Naive B cell (primary cell): ENCODE results near the gene SCYGR4. TPM values are rescaled to one million over a fixed set of nuclear protein-coding genes. Genes with fewer than 3 reads are reported as not detected.

Experiments
- ATAC-seq, 2 donors: fragments of 150-1000 bp; cut with Tn5 transposase; 2 replicates each; pipeline ENCODE4 v1.10.0; 2021; ENCODE audit warnings: low read depth in 2 of 2, mild to moderate bottlenecking in 2 of 2, moderate library complexity in 2 of 2
- DNase-seq: peaks from one replicate; pipeline ENCODE4 v3.0.0; 2022
- H3K27ac Mint-ChIP-seq, 6 donors: one replicate each; pipeline ENCODE4 v1.8.0; 2020 to 2022; ENCODE audit warnings: mild to moderate bottlenecking in 6 of 6, mixed read lengths in 6 of 6, moderate library complexity in 5 of 6, inconsistent platforms in 2 of 6
- H3K27me3 Mint-ChIP-seq, 3 donors: one replicate each; pipeline ENCODE4 v1.8.0; 2021 to 2022; ENCODE audit warnings: mixed read lengths in 3 of 3, mild to moderate bottlenecking in 1 of 3
- H3K36me3 Mint-ChIP-seq, 2 donors: one replicate each; pipeline ENCODE4 v1.8.0; 2020 to 2022; ENCODE audit warnings: mixed read lengths in 2 of 2, inconsistent platforms in 1 of 2, mild to moderate bottlenecking in 1 of 2
- H3K4me1 Mint-ChIP-seq, 3 donors: one replicate each; pipeline ENCODE4 v1.8.0; 2020 to 2022; ENCODE audit warnings: mixed read lengths in 3 of 3, inconsistent platforms in 1 of 3, mild to moderate bottlenecking in 1 of 3, moderate library complexity in 1 of 3
- H3K4me3 Mint-ChIP-seq, 8 donors: one replicate each; pipeline ENCODE4 v1.8.0; 2020 to 2022; ENCODE audit warnings: mild to moderate bottlenecking in 8 of 8, mixed read lengths in 8 of 8, moderate library complexity in 8 of 8, inconsistent platforms in 2 of 8
- H3K9me3 Mint-ChIP-seq, 7 donors: one replicate each; pipeline ENCODE4 v1.8.0; 2020 to 2022; ENCODE audit warnings: mixed read lengths in 7 of 7, mild to moderate bottlenecking in 5 of 7, inconsistent platforms in 2 of 7, moderate library complexity in 1 of 7
- polyA plus RNA-seq, 6 donors: library from polyadenylated mRNA; unstranded; fragments of 300-500 nt; fragmentation: Illumina TruSeq; gene quantifications; one replicate each; pipeline ENCODE4 v1.2.3, GENCODE V29; 2021; ENCODE audit warnings: low read depth in 6 of 6

Gene SCYGR4
- polyA plus RNA-seq, 6 donors from 2014 or later, result not detected

DNA sequence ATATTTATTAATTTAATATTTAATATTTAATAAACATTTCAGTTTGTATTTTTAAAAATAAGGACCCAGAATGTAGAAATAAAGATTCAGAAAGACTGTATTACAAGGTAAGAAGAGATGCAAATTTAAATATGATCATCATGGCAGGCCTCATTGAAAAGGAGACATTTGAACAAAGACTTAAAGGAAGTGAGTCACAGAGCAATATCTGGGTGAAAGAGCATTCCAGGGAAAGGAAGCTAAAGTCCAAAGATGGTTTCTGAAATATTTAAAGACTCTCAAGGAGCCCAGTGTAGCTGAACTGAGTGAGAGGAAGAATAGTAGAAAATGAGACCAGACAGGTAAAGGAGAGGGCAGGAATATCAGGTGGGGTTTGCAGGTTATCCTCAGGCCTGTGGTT is 5.9 kb downstream of the SCYGR4 start:
- DNase-seq (no peak), ATAC-seq (no peak)
- Mint-ChIP-seq H3K9me3 (peaks cover 0 to 11% (median 2%) of the 10 kb centered on the region in 7 donors), H3K4me1 (no peaks in the 10 kb centered on the region), H3K27ac (no peak overlapping the region), H3K27me3 (peaks cover 9 to 15% (median 14%) of the 10 kb centered on the region in 3 donors), H3K36me3 (no peaks in the 10 kb centered on the region), H3K4me3 (no peak overlapping the region)

DNA sequence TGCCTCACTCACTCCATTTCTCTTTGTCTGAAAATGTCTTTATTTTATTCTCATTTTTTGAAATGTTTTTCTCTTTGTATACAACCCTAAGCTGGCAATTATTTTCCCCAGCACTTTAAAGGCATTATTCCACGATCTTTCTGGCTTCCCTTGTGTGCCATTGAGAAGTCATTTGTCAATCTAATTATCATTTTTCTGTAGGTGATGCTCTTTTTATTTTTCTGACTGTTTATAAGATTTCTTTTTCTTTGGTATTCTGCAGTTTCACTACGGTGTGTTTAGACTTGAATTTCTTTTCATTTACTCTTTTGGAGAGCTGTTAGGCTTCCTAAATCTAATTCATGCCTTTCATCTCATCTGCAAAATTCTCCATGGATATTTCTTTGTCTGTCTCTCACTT is 8.1 kb downstream of the SCYGR4 start:
- no peak for ATAC-seq
- no peak for DNase-seq
- Mint-ChIP-seq H3K36me3 (no peaks in the 10 kb centered on the region), H3K9me3 (peaks cover 0 to 11% (median 4%) of the 10 kb centered on the region in 7 donors), H3K4me1 (no peaks in the 10 kb centered on the region), H3K27me3 (peaks cover 13 to 23% (median 15%) of the 10 kb centered on the region in 3 donors), H3K4me3 (no peak overlapping the region), H3K27ac (no peak overlapping the region)

DNA sequence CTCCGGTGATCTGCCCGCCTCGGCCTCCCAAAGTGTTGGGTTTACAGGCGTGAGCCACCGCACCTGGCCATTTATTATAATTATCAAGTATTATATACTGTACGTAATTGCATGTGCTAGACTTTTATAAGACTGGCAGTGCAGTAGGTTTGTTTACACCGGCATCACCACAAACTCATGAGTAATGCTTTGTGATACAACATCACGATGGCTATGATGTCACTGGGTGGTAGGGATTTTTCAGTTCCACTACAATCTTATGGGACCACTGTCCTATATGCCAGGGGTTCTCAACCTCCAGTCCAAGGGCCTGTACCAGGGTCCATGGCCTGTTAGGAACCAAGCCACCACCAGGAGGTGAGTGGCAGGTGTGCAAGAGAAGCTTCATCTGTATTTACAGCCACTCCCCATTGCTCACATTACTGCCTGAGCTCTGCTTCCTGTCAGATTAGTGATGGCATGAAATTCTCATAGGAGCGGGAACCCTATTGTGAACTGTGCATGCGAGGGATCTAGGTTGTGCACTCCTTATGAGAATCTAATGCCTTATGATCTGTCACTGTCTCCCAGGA is 9.4 kb downstream of the SCYGR4 start:
- H3K36me3 Mint-ChIP-seq, result no peaks in the 10 kb centered on the region
- H3K27me3 Mint-ChIP-seq, result peaks cover 10 to 20% (median 13%) of the 10 kb centered on the region in 3 donors
- DNase-seq (no peak), ATAC-seq (no peak)
- H3K4me3 Mint-ChIP-seq, result no peak overlapping the region
- H3K9me3 Mint-ChIP-seq, result peaks cover 0 to 11% (median 2%) of the 10 kb centered on the region in 7 donors
- H3K4me1 Mint-ChIP-seq, result no peaks in the 10 kb centered on the region
- H3K27ac Mint-ChIP-seq, result no peak overlapping the region

DNA sequence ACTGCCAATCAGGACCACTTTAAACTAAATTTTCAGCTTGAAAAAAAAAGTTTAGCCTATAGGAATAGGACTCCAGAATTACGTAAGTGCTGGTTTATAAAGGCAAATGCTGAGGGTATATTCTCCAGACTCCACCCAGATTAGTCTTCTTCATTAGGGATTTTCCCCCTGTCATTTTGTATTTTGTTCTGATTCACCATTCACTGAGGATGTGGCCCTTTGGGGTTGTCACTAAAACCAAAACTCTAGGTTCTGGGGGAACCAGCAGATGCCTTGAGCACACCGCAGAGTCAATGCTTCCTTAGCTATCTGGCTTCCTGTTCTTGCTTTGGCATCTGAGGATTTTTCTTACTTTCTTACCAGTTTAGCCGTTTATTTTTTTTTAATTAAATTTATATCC is 10.5 kb downstream of the SCYGR4 start:
- no peaks in the 10 kb centered on the region for H3K4me1 Mint-ChIP-seq
- H3K27ac Mint-ChIP-seq, result no peak overlapping the region
- H3K27me3 Mint-ChIP-seq, result peaks cover 8 to 17% (median 15%) of the 10 kb centered on the region in 3 donors
- H3K9me3 Mint-ChIP-seq, result peaks cover 0 to 4% (median 0%) of the 10 kb centered on the region in 7 donors
- no peak for DNase-seq
- ATAC-seq, result no peak
- H3K4me3 Mint-ChIP-seq, result no peak overlapping the region
- no peaks in the 10 kb centered on the region for H3K36me3 Mint-ChIP-seq

DNA sequence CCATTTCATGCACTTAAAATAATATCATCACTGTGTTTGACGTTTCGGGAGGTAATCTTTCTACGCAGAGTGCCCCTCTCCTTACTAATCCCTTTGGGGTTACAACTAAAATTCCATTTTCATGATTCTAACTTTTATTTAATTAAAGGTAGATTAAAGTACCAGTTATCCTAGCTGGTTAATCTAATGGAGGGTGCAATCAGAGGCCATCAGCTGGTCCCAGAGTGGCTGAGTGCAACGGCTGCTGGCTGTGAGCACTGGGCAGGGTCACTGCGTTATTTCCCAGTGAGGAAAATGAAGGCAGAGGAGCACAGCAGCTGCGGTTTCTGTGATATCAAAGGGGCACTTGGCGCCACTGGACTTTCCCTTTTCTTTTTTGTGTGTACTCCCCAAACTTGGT is 12.1 kb downstream of the SCYGR4 start:
- no peaks in the 10 kb centered on the region for H3K36me3 Mint-ChIP-seq
- H3K27me3 Mint-ChIP-seq, result peaks cover 8 to 17% (median 15%) of the 10 kb centered on the region in 3 donors
- no peaks in the 10 kb centered on the region for H3K4me1 Mint-ChIP-seq
- H3K9me3 Mint-ChIP-seq, result peaks cover 0 to 1% (median 0%) of the 10 kb centered on the region in 7 donors
- H3K27ac Mint-ChIP-seq, result no peak overlapping the region
- no peak for DNase-seq
- no peak for ATAC-seq
- no peak overlapping the region for H3K4me3 Mint-ChIP-seq

DNA sequence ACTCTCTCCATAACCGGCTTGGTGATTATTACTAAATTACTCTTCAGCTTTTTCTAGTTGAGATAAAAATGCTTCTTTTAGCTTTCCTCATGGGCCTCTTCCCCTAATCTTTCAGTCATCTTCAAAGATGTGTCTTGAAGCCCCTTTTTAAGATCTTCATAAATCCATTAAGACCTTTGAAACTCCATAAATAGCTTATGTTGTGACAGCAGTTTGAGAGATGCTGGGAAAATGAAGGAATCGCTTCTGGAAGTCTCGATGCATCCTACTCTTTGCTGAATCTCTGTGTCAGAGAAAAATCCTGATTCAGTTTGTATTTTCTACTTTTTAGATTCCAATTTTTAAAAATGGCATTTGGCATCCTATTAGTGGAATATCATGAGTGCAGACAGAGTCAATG is 13.0 kb downstream of the SCYGR4 start:
- DNase-seq, result no peak
- no peak overlapping the region for H3K27ac Mint-ChIP-seq
- no peaks in the 10 kb centered on the region for H3K36me3 Mint-ChIP-seq
- H3K4me3 Mint-ChIP-seq, result no peak overlapping the region
- no peak for ATAC-seq
- peaks cover 0 to 1% (median 0%) of the 10 kb centered on the region in 7 donors for H3K9me3 Mint-ChIP-seq
- H3K27me3 Mint-ChIP-seq, result peaks cover 8 to 17% (median 15%) of the 10 kb centered on the region in 3 donors
- no peaks in the 10 kb centered on the region for H3K4me1 Mint-ChIP-seq

DNA sequence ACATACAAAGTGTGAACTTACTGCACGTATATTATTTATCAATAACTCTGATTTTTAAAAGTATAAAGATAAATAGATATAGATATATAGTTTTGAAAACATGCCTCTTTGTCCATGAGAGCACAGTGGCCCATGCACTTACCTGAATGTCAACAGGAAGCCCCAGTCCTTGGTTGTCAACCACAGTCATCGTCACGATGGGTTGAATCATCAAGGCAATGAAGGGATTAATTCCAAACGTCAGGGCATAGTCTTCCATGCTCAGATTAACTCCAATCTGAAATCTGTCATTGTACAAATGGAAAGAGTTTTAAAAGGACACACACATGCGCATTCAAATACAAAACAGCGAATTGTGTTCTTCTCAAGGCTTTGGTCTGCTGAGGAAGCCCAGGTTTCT is 15.5 kb downstream of the SCYGR4 start:
- Mint-ChIP-seq H3K9me3 (peaks cover 0 to 1% (median 0%) of the 10 kb centered on the region in 7 donors), H3K27me3 (peaks cover 0 to 13% (median 9%) of the 10 kb centered on the region in 3 donors), H3K36me3 (no peaks in the 10 kb centered on the region), H3K4me1 (no peaks in the 10 kb centered on the region), H3K27ac (no peak overlapping the region), H3K4me3 (no peak overlapping the region)
- DNase-seq, result no peak
- no peak for ATAC-seq

DNA sequence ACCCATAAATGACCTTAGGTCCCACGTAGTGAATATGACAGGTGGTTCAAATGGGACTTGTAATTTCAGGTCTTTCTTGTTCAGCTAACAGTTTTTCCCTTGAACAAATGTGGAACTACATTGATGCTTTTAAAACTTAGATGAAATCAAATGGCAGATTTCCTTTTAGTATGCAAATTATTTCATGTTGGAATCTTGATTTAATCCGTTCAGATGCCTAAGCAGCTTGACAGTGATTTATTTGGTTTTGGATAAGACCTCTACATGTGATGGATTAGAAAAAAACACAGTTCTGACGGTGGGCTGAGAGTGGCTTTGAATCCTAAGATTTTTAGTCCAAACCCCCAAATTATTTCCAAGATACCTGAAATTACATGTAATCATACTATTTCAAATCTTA is 16.9 kb downstream of the SCYGR4 start:
- Mint-ChIP-seq H3K27ac (no peak overlapping the region), H3K4me3 (no peak overlapping the region), H3K9me3 (no peaks in the 10 kb centered on the region), H3K36me3 (no peaks in the 10 kb centered on the region), H3K4me1 (no peaks in the 10 kb centered on the region), H3K27me3 (peaks cover 0 to 13% (median 7%) of the 10 kb centered on the region in 3 donors)
- no peak for DNase-seq
- no peak for ATAC-seq

DNA sequence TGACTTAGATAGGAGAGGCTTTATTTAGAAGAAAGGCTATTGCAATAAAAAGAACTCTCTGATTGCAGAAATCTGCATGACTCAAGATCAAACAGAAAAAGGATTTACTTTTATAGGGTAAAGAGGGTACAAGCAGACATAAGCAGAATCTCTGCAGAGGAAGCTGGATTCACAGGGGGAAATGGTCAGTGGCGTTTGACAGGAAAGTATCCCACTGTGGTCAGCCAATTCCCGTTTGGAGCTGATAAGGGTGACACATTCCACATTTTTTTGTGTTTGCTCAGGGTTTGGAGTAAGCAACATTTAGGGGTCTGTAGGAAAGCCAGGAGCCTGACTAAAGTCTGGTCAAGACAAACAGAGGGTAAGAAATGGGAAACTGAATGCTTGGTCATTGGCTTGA is 25.4 kb downstream of the SCYGR4 start:
- no peak for DNase-seq
- Mint-ChIP-seq H3K4me1 (no peaks in the 10 kb centered on the region), H3K9me3 (no peaks in the 10 kb centered on the region), H3K4me3 (no peak overlapping the region), H3K27me3 (peaks cover 0 to 18% (median 4%) of the 10 kb centered on the region in 3 donors), H3K36me3 (no peaks in the 10 kb centered on the region), H3K27ac (no peak overlapping the region)
- no peak for ATAC-seq

DNA sequence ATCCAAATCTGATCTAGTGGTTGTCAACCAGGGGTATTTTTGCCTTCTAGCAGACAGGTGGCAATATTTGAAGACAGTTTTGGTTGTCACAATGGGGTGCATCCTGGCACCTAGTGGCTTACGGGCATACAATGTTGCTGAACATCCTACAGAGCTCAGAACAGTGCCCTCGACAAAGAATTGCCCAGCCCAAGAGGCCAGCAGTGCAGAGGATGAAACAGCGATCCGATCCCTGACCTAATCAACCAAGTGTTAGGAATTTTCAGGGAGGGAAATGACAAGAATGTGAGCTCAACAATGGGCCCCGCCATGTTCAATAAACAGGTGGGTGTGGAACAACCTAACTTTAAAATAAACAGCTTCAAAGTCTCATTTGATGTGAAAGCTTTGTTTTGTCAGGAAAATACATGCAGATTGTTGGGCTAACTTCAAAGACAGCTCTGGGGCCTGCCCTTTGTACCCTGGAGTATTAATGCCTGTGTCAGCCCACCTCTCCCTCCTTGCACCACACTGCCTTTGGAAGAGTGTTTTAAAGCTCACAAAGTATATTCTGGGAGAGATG is 26.8 kb downstream of the SCYGR4 start:
- DNase-seq, result no peak
- no peaks in the 10 kb centered on the region for H3K36me3 Mint-ChIP-seq
- no peaks in the 10 kb centered on the region for H3K4me1 Mint-ChIP-seq
- H3K27me3 Mint-ChIP-seq, result peaks cover 3 to 28% (median 4%) of the 10 kb centered on the region in 3 donors
- H3K4me3 Mint-ChIP-seq, result no peak overlapping the region
- no peak overlapping the region for H3K27ac Mint-ChIP-seq
- no peak for ATAC-seq
- no peaks in the 10 kb centered on the region for H3K9me3 Mint-ChIP-seq

DNA sequence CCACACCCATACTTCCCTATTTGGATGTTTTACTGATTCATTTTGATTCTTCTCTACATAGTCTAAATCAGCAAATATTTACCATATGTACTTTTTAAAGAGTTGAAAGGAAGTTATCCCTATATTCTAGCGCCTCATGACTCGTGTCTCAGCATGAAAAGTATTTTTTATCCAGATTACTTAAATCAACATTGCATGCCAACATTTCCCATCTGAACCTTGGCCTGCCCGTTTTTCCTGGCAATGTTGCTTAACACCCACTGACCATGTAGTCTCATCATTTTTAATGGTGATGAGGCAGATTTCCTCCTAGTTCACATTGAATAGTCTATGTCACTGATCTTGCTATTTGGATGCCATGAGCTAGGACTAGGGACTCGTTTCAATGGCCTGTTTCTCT is 36.1 kb downstream of the SCYGR4 start:
- Mint-ChIP-seq H3K27ac (no peak overlapping the region), H3K9me3 (no peaks in the 10 kb centered on the region), H3K27me3 (peaks cover 12 to 20% (median 17%) of the 10 kb centered on the region in 3 donors), H3K4me1 (no peaks in the 10 kb centered on the region), H3K4me3 (no peak overlapping the region), H3K36me3 (no peaks in the 10 kb centered on the region)
- no peak for ATAC-seq
- DNase-seq, result no peak

DNA sequence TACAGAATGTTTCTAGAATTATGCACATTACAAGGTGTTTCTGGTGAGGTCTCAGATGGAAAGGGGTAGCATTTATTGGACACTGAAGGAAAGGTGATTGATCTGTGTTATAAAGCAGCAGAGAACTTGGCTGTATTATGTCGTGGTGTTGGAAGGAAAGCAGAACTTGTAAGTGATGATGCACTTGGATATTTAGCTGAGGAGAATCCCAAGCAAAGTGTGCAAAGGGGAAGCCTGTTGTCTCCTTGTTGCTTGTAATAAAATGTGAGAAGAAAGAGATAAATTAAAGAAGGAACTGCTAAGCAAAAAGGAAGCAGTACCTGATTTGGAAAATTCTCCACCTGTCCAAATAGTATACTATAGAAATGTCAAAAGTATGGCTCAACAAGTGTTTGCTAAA is 37.1 kb downstream of the SCYGR4 start:
- H3K27ac Mint-ChIP-seq, result no peak overlapping the region
- no peaks in the 10 kb centered on the region for H3K9me3 Mint-ChIP-seq
- H3K27me3 Mint-ChIP-seq, result peaks cover 10 to 17% (median 14%) of the 10 kb centered on the region in 3 donors
- ATAC-seq, result no peak
- H3K4me1 Mint-ChIP-seq, result no peaks in the 10 kb centered on the region
- no peak for DNase-seq
- H3K4me3 Mint-ChIP-seq, result no peak overlapping the region
- no peaks in the 10 kb centered on the region for H3K36me3 Mint-ChIP-seq

DNA sequence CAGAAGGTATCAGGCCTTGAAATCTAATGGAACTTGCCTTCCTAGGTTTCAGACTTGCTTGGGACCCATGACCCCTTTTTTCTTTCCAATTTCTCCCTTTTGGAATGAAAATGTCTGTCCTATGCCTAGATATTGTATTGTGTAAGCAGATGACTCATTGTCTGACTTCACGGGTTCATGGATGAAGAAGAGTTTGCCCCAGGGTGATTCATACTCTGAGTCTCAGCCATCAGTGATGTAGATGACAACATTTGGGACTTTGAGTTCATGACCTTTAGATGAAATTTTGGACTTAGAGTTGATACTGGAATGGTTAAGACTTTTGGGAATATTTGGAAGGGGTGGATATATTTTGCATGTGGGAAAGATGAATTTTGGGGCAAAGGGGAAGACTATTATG is 38.2 kb downstream of the SCYGR4 start:
- Mint-ChIP-seq H3K4me3 (no peak overlapping the region), H3K36me3 (no peaks in the 10 kb centered on the region)
- DNase-seq, result no peak

DNA sequence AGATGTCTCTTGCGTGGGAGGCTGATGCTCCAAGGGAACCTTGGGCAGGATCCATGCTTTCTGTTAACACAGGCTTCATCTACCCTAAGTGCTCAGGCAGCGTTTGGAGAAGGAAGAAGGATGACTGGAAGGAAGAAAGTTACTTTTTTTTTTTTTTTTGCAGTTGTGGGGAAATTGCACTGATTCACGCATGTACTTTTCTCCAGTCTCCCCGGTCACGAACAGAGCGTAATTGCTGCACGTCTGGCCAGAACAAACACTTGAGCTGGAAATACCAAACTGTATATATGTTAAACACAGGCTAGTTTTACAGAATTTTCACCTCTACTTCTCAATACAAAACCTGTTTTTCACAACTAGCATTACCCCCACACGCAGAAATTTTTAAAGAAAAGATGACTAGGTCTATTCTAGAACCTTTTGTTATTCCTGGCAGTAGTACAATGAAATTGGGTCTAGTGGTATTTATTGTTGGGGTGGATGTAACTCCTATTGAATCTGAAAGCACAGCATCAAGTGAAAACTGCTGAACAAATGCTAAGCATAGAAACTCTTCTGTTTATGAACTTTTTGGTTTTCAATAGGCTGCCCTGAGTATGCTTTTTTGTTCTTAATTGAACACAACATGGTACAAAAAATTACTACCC is 40.0 kb downstream of the SCYGR4 start:
- no peaks in the 10 kb centered on the region for H3K36me3 Mint-ChIP-seq
- H3K9me3 Mint-ChIP-seq, result no peaks in the 10 kb centered on the region
- no peak for DNase-seq
- H3K27me3 Mint-ChIP-seq, result peaks cover 11 to 17% (median 11%) of the 10 kb centered on the region in 3 donors
- H3K27ac Mint-ChIP-seq, result no peak overlapping the region
- H3K4me3 Mint-ChIP-seq, result no peak overlapping the region
- no peak for ATAC-seq
- no peaks in the 10 kb centered on the region for H3K4me1 Mint-ChIP-seq

More for the DNA sequence above, 38.2 kb downstream of the SCYGR4 start:
- no peaks in the 10 kb centered on the region for H3K9me3 Mint-ChIP-seq
- peaks cover 6 to 17% (median 16%) of the 10 kb centered on the region in 3 donors for H3K27me3 Mint-ChIP-seq
- no peak overlapping the region for H3K27ac Mint-ChIP-seq
- ATAC-seq, result no peak
- no peaks in the 10 kb centered on the region for H3K4me1 Mint-ChIP-seq
